Posterior vena cava (tissue), 2 donors: ENCODE measurements around the gene INPP5F. TPM values are rescaled to one million over a fixed set of nuclear protein-coding genes. Genes with fewer than 3 reads are reported as not detected.
"Not testable (repeated sequence)": the region's sequence is repeated elsewhere in the genome, so short reads cannot be mapped to it uniquely, and the experiment has no call there.

Source experiments
- DNase-seq: peaks from one replicate; pipeline ENCODE4 v3.0.0-alpha.2; 2020; ENCODE audit warnings: low spot score
- intact Hi-C, 2 donors: fragments of 100-400 bp; cut with DNase I; formaldehyde crosslinking; loops; one replicate each; pipeline versions ENCODE4 v1.14.1 to v1.14.2; 2022 to 2023
- total RNA-seq, 2 donors: library from RNA; stranded (reverse); fragmentation: NEBNext Ultra II Directional; extraction: Animal tissue kit (Norgen Biotek cat#: 25700); gene quantifications; one replicate each; pipeline ENCODE4 v1.2.1, GENCODE V29; 2021
- donor health status: DM: yes; HTN: yes; CAD: no.
- donor health status: DM: yes; HTN: yes; CAD: no.

The INPP5F gene
- total RNA-seq, 2 donors from 2014 or later: 10.5 to 21.9 TPM

DNA sequence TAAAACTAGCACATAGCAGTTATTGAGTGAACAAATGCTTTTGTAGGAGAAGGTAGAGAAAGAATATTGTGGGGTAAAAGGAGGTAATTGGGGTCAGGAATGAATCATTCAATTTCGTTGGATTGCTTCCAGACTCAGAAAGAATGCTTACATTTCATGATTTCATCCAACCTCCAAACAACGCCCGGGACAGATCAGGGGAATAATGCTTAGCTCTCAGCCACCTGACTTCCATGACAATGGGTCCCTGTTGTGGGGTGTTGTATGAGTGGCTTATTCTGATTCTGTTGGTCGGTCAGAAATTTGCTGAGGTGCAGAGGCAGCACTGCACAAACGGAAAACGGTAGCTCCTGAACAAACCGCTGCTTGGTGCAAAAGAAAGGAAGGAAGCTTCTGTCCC, 24.0 kb upstream of the INPP5F start:
- intact Hi-C loops: no loop called here

DNA sequence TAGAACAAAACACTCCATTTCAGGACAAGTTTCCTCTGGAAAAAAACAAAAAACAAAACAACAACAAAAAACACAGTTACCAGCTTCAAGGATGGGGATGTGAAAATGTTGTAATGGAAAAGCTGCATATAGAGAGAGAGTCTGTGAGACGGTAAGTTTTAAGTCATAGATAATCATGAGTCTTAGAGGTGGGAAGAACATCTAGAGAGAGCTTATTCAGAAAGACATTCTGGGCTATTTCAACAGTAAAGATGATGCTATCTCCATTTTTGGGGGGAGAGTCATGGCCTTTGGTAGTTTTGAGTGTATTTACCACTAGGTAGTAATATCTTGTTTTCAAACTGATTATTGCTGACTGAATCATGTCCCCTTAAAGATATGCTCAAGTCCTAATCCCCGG, 23.3 kb upstream of the INPP5F start:
- no peak for DNase-seq
- intact Hi-C loops: no loop called here

More for the DNA sequence above, 24.0 kb upstream of the INPP5F start:
- DNase-seq: no peak

DNA sequence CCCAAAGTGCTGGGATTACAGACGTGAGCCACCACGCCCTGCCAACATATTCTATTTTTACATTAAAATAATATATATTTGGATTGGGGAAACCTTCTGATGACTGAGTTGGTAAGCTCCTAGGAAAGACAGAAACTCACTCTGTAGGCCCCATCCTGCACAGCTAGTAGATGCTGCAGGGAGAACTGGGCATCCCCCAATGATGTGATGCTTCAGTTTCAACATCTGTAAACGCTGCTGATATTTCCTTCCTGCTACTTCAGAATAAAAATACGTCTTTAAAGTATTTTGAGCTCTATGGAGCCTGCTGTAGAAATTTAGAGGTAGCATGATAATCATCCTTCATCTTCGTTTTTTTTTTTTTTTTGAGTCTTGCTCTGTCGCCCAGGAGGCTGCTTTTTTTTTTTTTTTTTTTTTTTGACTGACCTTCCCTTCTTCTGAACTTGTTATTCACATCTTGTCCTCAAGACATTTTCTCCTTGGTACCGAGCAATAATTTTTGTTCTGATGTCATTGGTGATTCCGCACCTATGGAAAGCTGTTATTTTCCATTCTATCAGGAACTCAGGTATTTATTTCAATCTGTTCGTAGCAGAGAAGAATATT, 21.8 kb upstream of the INPP5F start:
- intact Hi-C loops: no loop called here
- no peak for DNase-seq

DNA sequence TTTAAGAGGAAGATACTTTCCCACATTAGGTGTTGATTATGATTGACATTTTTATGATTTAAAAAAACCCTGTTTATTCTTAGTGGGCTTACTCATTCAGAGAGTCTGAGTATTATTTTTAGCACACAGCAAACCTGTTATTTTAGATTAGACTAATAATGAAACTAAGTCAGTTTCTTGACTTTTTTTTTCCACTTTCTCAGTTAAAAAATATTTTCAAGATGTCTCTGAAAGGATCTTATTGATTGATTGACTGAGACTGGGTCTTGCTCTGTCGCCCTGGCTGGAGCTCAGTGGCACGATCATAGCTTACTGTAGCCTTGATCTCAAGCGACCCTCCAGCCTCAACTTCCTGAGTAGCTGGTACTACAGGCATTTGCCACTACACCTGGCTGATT, 20.4 kb upstream of the INPP5F start:
- intact Hi-C loops: no loop called here
- DNase-seq: no peak

- intact Hi-C loops: no loop called here
- DNase-seq: no peak
Measured at GRCh38 chr10:119706521-119707278, 19.1 kb upstream of the INPP5F start.

- DNase-seq, intact Hi-C loops: not testable (repeated sequence)
Measured at GRCh38 chr10:119707331-119707730, 18.5 kb upstream of the INPP5F start.

DNA sequence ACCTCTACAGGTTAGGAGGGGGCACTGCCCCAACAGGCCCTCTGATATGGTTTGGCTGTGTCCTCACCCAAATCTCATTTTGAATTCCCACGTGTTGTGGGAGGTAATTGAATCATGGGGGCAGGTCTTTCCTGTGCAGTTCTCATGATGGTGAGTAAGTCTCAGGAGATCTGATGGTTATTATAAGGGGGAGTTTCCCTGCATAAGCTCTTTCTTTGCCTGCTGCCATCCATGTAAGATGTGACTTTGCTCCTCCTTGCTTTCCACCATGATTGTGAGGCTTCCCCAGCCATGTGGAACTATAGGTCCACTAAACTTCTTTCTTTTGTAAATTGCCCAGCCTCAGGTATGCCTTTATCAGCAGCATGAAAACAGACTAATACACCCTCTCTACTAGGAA, 14.9 kb upstream of the INPP5F start:
- intact Hi-C loops, DNase-seq: not testable (repeated sequence)

GRCh38 chr10:119713744-119714483, 11.9 kb upstream of the INPP5F start:
- intact Hi-C loops: no loop called here
- DNase-seq: no peak

DNA sequence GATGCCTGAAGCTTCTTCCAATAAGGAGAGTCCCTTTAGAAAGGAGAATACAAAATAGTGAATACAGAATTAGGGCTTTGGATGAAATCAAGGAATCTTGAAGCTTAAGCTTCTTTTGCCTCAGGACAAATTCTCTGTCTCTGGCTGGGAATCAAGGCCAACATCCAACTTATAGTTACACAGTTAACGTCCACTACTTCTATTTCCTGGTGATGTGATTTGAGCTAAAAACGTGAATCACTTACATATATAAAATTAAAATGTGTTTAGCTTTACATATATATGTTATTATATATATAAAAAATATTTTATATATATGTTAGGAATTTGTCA, 11.4 kb upstream of the INPP5F start:
- intact Hi-C loops: no loop called here
- no peak for DNase-seq

- no peak for DNase-seq
- intact Hi-C loops: no loop called here
Measured at GRCh38 chr10:119715628-119716505, 10.0 kb upstream of the INPP5F start.

GRCh38 chr10:119723161-119723560, 2.7 kb upstream of the INPP5F start:
- no peak for DNase-seq
- intact Hi-C loops: no loop called here

DNA sequence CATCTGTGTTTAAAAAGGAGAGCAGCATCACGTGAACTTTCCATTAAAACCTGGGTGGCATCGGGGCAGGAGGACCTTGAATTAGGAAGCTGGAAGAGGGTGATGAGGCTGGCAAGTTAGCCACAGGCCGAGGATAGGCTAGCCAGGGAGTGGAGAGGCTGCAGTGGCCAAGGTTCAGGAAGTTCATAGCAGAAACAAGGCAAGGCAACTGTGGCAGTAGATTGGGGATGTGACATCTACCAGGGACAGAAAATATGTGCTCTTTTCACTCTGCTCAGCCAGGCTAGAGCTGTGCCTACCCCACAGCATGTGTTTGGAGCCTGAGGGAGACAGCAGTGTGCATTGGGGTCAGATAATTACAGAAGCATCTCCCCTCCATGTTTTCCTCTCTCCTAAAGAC, 2.2 kb upstream of the INPP5F start:
- intact Hi-C loops: no loop called here

DNA sequence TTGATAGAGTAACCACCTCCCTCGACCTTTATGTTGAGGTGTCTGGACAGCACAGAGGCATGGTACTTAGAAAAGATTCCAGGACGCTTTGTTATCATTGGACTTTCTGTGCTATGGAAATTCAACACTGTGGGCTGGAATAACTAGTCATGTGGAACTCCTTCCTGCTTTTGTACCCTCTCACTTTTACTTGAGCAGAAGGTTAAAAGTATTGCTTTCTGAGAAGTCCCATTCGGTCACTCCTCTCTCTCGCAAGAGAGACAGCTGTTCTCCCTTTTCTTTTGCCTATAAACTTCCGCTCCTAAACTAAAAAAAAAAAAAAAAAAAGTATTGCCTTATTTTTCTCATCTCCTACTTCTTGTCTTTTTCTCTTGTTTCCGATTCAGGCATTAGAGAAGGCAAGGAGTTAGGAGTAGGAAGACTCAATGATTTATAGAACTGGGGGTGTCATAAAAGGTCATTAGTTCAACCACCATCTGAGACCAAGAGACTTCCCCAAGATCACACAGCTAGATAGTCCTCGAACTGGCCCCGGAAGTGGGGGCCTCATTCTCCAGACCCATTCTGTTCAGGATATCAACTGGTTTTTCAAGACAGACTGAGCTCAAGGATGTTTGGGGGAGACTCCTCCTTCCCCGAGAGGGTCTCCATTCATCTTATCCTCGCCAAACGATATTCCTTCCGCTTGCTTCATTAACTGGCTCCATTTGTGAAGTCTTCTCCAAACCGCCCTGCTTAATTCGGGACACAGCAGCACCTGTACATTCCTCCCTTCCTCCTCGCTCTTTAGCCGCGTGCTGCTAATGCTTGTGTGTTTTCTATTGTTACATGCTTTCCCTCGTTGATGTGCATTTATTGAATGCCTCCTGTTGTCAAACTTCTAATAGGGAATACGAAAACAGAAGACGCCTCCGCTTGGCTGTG, 995 bp upstream of the INPP5F start:
- intact Hi-C loops: no loop called here
- DNase-seq: no peak

More for the DNA sequence above, 2.2 kb upstream of the INPP5F start:
- DNase-seq: no peak

- no peak for DNase-seq
- intact Hi-C loops: no loop called here
Measured at GRCh38 chr10:119725517-119725827, 378 bp upstream of the INPP5F start.

- intact Hi-C loops: no loop called here
- DNase-seq: no peak
Measured at GRCh38 chr10:119726676-119727261, 919 bp downstream of the INPP5F start.

GRCh38 chr10:119728172-119728800, 2.4 kb downstream of the INPP5F start:
- intact Hi-C loops: no loop called here
- no peak for DNase-seq

GRCh38 chr10:119734396-119735332, 8.8 kb downstream of the INPP5F start:
- no peak for DNase-seq
- intact Hi-C loops: loop anchor here in 1 of 2 donors (5.0 kb wide), 1 partner anchor 1147 kb away; no protein-coding TSS in a partner anchor
